BJ (cell line): ENCODE data around the gene GLT1D1. TPM values are rescaled to one million over a fixed set of nuclear protein-coding genes. Genes with fewer than 3 reads are reported as not detected.

ENCODE experiments used
- CTCF ChIA-PET: fragments of 350-600 bp; formaldehyde crosslinking; extraction: SDS; loops from one replicate; lab custom pipeline; 2021; ENCODE audit warnings: antibody characterized with exemption, inconsistent platforms; lab: Yijun Ruan, JAX
- POLR2A ChIA-PET: fragments of 300-600 bp; sonication (Branson Sonifier 250); formaldehyde crosslinking; extraction: SDS; loops from one replicate; lab custom pipeline; 2021; ENCODE audit warnings: antibody characterized with exemption; lab: Charles Lee
- DNase-seq: peaks from one replicate; pipeline ENCODE4 v3.0.0-alpha.2; 2011; ENCODE audit warnings: low read depth
- H3K27me3 ChIP-seq: 2 replicates; pipeline ENCODE4 v1.6.0; 2011; ENCODE audit warnings: low read length; ENCODE audit not compliant: control insufficient read depth, insufficient read depth
- H3K36me3 ChIP-seq: 2 replicates; pipeline ENCODE4 v1.5.1; 2011; ENCODE audit warnings: low read length; ENCODE audit not compliant: control insufficient read depth, insufficient read depth
- H3K4me3 ChIP-seq: 2 replicates; pipeline ENCODE4 v1.5.1; 2011; ENCODE audit warnings: low read depth, mild to moderate bottlenecking, control low read depth, low read length
- CTCF ChIP-seq: IDR thresholded peaks from 2 replicates; pipeline ENCODE4 v1.5.1; 2011; ENCODE audit warnings: low read depth, mild to moderate bottlenecking, control low read depth, inconsistent platforms, low read length, moderate library complexity; ENCODE audit not compliant: insufficient read depth
- polyA plus RNA-seq: library from polyadenylated mRNA; depleted of rRNA; stranded (reverse); fragments of >200 nt; gene quantifications from 2 replicates; pipeline ENCODE4 v1.2.3, GENCODE V29; 2011

The GLT1D1 gene
- polyA plus RNA-seq, 1 experiment = not detected

- Histone ChIP-seq H3K27me3 (no peaks in the 10 kb centered on the region), H3K4me3 (no peak overlapping the region), H3K36me3 (no peaks in the 10 kb centered on the region; the same call in 1 of the 2 replicates)
- TF ChIP-seq CTCF = no peak
- DNase-seq = no peak
- POLR2A ChIA-PET = no interaction called here
- CTCF ChIA-PET = no interaction called here
Measured at GRCh38 chr12:128928361-128928760, 75.1 kb downstream of the GLT1D1 start.

GRCh38 chr12:128929057-128929456, 75.8 kb downstream of the GLT1D1 start:
- no peak for TF ChIP-seq CTCF
- ChIA-PET CTCF (no interaction called here), POLR2A (no interaction called here)
- no peak for DNase-seq
- Histone ChIP-seq H3K36me3 (no peaks in the 10 kb centered on the region; the same call in 1 of the 2 replicates), H3K27me3 (no peaks in the 10 kb centered on the region), H3K4me3 (no peak overlapping the region)

GRCh38 chr12:128930606-128931005, 77.3 kb downstream of the GLT1D1 start:
- ChIA-PET POLR2A (no interaction called here), CTCF (no interaction called here)
- no peaks in the 10 kb centered on the region for H3K36me3 ChIP-seq
- no peak for TF ChIP-seq CTCF
- H3K27me3 ChIP-seq = no peaks in the 10 kb centered on the region
- no peak for DNase-seq
- H3K4me3 ChIP-seq = no peak overlapping the region

GRCh38 chr12:128932521-128932920, 79.2 kb downstream of the GLT1D1 start:
- Histone ChIP-seq H3K27me3 (no peaks in the 10 kb centered on the region), H3K4me3 (no peak overlapping the region), H3K36me3 (no peaks in the 10 kb centered on the region)
- POLR2A ChIA-PET = no interaction called here
- CTCF ChIA-PET = no interaction called here
- DNase-seq = no peak
- no peak for TF ChIP-seq CTCF

- no peak for DNase-seq
- TF ChIP-seq CTCF = no peak
- ChIA-PET CTCF (no interaction called here), POLR2A (no interaction called here)
- no peaks in the 10 kb centered on the region for H3K27me3 ChIP-seq
- H3K4me3 ChIP-seq = no peak overlapping the region
- H3K36me3 ChIP-seq = no peaks in the 10 kb centered on the region
Measured at GRCh38 chr12:128933039-128933438, 79.8 kb downstream of the GLT1D1 start.
